ENCODE results near the gene ARHGAP11A.

ARHGAP11A gene

GRCh38 chr15:32687556-32687955, 72.3 kb downstream of the ARHGAP11A start:
- no peak for DNase-seq (ENCODE audit: low spot score)

GRCh38 chr15:32688151-32688639, 72.9 kb downstream of the ARHGAP11A start:
- no peak for DNase-seq (ENCODE audit: low spot score)
